NCI-H2107 treated with DMSO at 0.1 percent for 48 hours (cell line): ENCODE results near the gene CRACDL.
"Not testable (repeated sequence)": the region's sequence is repeated elsewhere in the genome, so short reads cannot be mapped to it uniquely, and the experiment has no call there.

Experiments used
- DNase-seq: peaks from one replicate; lab custom pipeline; 2025; ENCODE audit not compliant: unreplicated experiment; lab: John Stamatoyannopoulos, UW

CRACDL gene

DNA sequence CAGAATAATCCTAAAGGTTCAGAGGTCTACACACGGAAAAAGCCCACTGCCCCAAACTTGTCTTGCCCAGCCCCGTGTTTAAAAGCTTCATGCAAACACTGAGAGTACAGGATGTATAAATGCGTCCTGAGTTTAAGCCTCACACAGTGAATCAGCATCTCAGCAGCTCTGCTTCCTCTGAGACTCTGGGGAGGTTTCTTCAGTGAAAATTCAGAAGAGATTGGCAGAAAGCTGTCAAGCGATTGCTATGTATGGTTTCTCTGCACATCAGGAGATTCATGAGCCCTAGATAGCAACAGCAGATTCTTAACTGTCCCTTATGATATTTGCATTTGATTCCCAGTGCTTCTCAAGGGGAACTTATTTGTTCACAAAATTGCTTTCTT is 27.1 kb downstream of the CRACDL start:
- DNase-seq = peak; percentile 89

DNA sequence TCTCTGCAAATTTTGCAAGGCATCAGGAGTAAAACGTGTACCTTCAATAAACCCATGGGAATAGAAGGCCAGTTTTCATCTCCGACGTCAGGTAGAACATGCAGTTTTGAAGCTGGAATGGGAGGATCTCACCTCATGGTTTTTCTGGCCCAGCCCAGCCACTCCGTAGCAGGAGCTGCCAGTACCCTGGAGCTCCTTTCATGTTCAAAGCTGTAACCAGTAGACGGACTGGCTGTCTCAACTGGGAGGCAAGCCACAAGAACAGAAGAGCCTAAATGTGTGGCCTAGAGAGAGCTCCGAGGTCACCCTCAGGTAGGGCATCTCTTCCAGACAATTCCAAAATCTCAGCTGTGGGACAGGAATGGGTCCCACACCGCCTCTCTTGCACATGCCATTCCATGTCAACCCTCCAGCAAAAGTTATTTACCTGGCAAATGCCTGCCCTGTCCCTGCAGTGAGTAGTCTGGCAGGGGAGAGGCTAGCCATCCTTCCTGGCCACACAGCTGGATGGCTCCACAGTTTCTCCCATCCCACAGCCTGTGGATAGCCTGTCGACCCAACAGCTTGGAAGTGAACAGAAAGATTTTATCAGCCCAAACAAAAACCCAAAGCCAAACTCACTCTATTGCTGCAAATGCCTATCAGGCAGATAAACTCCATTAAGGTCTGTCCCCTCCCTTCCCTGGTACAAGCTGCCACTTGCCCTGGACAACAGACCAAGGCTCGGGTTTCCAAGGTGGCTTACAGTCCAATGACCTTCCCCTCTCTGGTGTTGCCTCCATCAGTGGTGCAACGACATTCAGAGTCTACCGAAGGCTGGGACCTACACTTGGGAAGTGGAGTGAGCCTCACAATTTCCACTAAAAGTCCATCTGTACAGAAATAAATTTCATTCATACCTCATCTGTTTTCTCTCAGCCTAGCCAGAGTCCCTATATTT is 27.8 kb downstream of the CRACDL start:
- peak; percentile 37 for DNase-seq

DNA sequence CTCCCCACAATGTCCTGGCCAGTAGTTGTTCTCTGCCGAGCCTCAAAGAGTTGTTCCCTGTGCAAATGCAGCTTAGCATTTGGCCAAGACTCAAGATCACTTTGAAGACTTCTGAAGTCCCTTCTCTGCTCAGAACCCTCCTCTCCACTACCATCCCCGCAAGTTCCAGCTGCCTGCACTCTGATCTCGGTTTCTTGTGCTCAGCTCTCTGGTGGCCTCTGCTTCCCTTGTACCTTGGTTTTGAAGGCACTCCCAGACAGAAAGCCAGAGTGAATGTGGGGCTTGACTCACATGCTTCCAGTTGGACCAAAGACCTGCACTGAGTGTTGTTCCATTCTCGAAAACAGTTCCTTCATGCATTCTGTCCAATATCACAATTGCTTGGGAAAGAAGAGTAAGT is 28.6 kb downstream of the CRACDL start:
- DNase-seq = no peak

DNA sequence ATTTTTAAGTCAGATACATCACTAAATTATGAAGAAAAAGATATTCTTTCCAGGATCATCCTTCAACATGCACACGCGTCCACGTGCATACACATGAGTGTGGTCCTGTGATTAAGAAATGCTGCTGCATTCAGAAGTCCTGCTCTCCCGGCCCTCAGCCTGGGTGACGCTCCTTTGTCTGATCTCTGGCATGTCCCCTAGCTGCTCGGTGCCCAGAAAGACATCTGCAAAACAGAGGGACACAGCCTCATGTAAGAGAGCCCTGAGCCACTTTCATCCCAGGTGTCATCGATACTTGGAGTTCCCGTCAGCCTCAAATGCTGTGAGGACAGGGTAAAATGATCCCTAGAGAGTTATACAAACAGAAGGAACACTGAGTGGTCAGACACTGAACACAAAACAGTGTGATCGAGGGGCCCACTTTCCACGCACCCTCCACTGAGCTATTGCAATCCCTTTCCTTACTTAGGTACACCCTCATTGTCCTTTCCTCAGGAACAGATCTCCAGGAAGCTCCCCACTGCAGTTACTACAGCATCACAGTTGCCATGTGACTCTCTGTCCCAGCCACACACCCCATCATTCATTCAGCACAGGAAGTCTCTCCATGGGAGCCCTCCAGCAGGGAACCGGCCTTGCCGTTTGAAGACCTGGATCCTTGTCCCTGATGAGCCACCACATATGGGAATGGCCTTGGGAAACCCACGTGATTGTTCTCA is 32.1 kb downstream of the CRACDL start:
- peak; percentile 45 for DNase-seq

DNA sequence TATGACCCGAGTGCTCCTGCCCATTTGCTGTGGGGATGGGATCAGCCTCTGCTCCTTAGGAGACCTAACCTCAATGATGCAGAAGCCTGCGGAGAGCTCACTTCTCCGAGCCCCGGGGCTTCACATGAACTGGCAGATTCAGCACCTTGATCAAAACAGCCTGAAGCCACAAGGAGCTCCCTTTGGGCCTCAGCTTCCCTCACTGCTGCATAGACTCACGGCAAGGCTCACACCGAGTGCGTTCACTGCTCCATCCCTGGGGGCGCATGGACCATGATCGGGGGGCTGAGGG is 33.0 kb downstream of the CRACDL start:
- no peak for DNase-seq

DNA sequence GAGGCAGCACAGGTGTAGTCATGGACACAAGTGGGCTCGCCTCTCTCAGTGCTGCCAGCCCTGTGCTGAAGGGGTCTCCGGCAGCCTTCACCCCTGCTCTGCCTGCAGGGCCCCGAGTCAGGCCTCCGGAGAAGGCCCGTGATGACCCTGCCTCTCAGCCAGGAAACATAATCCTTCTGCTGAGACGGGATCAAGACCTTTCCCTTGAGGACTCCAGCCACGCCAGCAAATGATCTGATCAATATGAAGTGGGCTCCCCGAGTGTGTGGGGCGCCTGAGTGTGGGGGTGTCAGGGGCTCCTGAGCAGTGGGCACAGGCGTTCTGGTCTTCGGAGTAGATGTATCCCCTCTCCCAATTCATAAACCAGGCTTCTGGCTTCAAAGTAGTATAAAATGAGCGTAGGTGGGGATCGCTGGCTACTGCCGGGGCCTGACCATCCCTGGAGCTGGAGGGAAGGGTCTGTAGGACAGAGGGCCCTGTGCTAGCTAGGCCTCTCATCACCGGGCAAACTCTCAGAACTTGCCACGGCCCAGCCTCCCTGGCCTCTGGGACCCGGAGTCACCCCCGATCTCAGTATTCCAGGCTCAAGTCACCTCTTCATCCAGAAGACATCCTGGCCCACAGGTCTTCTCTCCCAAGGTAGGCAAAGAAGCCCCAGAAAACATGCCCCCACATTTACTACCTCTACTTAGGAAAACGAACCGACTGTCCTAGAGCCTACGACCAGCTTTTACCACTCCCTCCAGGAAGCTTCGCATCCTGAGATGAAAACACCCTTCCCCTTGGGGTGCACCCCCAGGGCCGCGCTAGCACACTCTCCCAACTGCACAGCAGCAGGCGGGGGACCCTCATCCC is 33.6 kb downstream of the CRACDL start:
- no peak for DNase-seq

DNA sequence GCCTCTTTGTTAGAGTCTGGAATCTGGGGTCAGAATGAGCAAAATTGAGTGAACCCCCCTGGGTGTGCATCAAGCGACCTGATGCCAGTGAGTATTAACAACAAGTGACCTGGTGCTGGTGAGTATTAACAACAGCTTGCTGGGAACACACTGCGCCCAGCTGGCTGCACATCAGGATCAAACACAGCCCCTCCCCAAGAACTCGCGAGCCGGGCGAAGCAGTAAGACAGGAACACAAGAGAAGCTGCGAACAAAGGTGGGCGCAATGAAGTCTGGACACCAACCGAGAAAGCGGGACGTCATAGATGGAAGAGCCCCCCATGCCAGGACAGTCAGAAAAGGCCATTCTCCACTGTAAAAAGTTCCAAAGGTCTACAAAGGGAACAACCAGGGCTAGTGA is 34.3 kb downstream of the CRACDL start:
- no peak for DNase-seq

DNA sequence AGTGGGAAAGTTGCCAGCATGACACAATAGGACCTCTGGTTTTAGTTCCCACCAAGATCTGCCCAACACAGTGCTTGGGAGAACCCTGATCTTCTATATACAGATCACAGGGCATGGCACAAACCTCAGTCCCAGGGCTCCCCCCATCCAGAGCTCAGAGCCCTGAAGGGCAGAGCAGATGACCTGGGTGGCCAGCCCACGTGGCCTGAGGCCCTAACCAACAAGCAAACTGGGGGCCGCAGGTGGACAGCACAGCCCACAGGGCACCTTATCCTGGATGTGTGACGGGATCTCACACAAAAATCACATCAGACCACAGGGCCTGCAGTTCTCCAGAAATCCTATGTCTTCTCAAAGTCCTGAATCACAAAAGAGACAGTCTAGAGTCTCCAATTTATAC is 34.7 kb downstream of the CRACDL start:
- no peak for DNase-seq

DNA sequence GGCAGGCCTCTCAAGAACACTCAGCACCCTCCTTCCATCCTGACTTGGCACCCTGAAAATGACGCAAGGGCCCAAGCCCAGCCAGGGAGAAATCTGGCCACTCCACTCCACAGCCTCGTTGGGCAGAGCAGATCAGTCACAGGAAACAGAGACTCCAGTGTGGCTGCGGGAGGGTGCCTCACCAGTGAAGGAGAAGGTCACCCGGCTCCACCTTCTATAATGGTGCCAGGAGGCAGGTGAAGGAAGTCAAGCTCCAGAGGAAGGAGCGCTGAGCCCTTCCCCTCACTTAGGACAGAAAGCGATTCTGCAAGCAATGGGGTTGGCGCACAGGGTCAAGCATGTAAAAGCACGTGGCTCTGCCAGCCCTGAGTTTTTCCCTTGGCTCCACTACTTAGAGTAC is 35.3 kb downstream of the CRACDL start:
- no peak for DNase-seq

DNA sequence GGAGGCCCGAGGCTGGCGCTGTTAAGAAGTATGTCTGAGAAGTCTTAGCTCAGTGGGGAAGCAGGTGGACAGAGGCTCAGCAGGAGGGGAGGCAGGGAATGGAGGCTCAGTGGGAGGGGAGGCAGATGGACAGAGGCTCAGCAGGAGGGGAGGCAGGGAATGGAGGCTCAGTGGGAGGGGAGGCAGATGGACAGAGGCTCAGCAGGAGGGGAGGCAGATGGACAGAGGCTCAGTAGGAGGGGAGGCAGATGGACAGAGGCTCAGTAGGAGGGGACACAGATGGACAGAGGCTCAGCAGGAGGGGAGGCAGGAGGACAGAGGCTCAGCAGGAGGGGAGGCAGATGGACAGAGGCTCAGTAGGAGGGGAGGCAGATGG is 36.3 kb downstream of the CRACDL start:
- not testable (repeated sequence) for DNase-seq

DNA sequence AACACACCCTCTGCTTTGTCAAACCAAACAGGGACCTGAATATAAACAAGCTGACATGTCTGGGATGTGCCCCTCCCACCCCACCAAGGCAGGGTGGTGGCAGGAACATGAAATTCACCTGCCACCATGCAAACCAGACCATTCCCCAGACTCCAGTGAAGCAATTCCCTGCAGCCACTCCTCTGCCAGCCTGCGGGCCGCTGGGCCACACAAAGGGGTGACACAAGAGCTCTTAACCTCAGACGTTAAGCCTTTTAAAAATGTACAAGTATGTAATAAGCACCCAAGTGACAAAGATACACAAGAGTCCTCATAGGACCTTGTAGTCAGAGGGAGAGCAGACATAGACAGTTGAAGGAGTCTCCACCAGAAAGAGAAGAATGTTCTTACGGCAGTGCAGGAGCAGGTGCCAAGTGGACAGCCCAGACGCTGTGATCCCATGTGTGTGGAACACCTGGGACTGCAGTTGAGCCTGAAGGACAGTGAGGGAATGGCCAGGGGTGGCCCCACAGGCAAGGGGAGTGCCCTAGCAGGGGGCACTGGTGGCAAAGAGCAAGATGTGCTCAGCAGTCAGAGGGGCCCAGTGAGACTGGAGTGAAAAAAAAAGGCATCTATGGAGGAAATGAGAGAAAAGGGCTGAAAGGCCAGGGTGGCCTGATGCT is 36.9 kb downstream of the CRACDL start:
- peak; percentile 72 for DNase-seq

DNA sequence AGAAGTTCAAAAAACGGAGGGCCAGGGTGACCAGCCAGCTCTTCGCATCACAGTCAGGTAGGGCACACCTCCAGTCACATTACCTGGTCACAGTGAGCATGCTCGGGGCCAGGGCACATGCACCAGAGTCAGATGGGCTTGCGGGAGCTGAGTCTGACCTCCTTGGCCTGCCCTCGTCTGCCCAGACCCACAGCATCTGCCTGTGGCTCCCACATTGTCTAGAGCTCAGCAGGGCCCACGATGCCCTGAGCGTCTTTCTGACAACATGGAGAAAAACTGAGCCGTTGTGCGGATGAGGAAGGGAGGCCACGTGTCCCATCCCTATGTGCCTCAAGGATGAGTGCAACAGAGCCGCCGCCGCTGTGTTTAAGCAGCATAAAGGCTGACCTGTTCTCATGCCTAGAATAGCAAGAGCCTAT is 37.6 kb downstream of the CRACDL start:
- no peak for DNase-seq

DNA sequence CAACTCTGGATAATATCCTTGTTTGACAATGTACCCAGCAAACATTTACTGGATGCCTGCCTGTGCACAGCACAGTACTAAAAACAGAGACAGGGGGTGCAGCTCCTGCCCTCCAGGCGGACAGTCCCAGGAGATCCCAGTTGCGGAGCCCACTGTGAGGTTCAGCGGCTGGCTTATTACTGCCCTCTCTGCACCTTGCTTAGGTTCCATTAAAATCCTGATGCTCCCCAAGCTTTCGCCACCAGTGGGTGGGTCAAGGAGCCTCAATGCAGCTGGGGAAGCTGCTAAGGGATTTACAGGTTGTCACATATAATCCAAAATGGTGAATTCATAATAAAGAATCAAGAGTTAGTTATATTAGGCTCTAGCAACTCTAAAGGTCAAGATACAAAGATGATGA is 38.3 kb downstream of the CRACDL start:
- no peak for DNase-seq

DNA sequence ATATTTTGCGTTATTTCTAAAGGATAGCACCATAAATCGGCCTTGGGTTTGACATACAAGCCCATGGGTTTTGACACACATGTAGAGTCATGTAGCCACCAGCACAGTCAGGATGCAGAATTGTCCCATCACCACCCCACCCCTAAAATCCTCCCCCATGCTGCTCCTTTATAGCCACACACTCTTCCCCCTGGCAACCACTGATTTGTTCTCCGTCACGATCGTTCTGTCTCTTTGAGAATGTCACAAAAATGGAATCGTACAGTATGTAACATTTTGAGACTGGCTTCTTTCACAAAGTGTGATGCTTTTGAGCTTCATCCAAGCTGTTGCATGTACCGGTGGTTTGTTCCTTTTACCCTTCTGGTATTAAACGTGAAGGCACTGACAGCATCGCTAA is 39.1 kb downstream of the CRACDL start:
- DNase-seq = no peak

DNA sequence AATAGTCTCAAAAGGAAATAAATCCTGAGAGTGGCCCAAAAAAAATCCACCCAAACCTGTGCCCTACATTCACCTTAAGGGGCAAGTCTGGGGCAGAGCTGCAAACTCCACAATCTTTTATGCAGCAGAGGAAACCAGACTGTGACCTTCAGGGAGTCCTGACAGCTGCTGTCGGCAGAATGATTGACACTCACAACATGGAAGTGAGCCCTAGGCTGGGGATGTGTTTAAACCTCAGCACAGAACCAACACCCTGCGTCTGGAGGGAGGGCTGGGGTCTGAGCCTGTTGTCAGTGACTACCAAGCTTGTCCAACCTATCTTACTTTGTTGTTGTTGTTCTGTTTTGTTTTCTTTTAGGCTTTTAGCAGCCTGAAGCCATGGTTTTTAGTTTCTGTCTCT is 39.6 kb downstream of the CRACDL start:
- no peak for DNase-seq

DNA sequence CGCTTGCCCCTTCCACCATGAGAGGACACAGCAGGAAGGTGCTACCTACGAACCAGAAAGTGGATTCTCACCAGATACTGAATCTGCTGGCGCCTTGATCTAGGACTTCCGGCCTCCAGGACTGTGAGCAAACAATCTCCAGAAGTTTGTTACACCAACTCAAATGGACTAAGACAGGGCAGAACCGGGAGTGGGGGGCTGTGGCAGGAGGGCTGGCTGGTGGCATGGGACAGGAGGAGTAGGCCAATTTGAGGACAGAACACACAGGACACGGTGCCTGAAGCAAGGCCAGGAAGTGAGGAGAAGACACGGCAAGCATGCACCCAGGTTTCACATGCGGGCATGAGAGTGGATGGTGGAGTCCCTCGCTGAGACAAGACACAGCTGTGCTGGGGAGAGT is 40.1 kb downstream of the CRACDL start:
- DNase-seq = no peak

DNA sequence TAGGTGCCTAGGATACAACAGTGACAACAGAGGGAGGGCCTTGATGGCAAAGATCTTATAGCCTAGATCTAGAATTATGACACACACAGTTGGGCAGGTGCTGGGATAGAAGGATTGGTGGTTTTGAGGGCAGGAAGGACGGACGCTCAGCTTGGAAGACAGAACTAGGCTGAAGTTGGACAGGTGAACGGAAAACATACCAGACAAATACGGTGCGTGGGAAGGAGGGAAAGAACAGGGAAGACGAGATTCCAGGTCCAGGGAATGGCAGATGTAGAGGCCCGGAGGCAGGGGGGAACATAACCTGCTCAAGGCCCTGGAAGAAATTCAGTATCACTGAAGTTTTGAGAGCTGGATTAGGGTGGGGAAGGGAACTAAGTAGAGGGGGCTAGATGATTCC is 40.8 kb downstream of the CRACDL start:
- DNase-seq = no peak

DNA sequence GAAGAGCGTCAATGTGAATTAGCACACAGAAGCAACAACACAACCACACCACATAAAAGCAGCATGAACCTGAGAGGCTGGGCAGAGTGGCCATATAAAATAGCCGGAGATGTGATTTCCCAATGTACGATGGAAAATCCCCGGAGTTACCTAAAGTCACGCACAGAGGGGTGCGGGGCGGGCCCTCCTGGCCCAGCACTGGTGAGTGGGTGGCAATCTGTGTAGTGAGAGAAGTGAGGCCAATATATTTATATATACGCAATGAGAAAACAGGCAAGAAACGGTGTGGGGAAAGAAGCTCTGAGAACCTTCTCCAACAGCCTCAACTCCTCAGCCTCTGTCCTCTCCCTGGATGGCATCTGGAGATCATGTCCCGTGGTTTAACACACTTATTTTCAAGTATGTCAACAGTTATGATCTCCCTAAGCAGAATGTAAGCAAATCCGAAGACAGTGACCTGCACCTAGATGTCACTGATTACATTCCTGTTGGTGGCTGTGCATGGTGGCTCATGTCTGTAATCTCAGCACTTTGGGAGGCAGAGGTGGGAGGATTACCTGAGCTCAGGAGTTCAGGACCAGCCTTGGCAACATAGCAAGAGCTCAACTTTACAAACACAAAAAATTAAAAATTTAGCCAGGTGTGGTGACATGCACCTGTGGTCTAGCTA is 41.6 kb downstream of the CRACDL start:
- DNase-seq = no peak

DNA sequence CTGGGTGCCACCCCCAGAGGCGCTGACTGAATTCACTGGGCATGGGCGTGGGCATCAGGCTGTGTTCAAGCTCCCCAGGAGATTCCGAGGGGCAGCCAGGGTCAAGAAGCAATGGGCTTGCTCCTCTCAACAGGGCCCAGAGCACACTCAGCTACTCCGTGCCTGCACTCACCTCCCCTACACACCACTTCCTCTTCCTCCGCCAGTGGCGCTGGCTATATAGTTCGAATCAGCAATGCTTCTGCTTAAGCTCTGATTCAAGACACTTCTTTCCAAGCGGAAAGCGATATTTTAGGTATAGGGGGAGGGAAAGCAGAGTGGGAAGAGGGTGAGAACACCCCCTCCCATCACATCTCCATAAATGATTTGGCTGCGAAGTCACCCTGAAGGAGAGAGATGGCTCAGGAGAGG is 42.1 kb downstream of the CRACDL start:
- no peak for DNase-seq

DNA sequence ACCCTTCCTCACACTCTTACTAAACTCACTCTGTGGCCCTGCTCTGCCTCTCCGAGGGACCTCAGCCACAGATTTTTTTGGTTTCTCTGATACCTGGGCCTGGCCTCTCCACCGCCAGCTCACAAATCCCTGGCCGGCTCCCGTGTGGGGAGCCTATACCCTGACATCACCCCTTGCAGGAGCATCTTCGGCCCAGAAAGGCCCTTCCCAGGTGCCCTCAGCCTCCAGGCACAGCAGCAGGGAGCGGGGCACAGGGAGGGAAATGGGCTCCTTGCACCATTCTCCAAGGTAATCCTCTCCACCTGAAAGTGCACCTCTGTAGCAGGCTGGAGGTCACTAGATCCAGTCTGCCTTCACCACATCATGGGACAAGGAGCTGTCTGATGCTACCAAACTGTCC is 43.2 kb downstream of the CRACDL start:
- no peak for DNase-seq

DNA sequence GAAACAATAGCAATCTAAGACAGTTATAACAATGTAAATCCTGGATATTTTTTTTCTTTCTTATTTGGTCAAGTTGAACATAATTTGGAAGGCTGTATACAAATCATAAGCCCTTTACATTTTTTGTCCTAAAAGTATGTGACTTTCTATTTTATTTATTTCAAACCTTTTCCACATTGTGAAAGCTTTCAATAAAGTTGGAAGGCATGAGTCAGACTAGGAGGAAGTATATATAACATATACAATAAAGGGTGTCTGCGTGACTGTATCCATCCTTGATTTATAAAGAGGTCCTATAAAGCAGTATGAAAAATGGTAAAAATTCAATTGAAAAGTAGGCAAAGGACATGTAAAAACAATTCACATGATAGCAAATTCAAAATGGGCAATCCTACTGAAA is 44.4 kb downstream of the CRACDL start:
- DNase-seq = no peak
